Activated naive CD8-positive, alpha-beta T cell treated with anti-CD3 and anti-CD28 coated beads, Interleukin-2, amount 50 U/mL, for 16 hours (primary cell): ENCODE measurements around the gene PTPRN2.
"Not testable (repeated sequence)": the region's sequence is repeated elsewhere in the genome, so short reads cannot be mapped to it uniquely, and the experiment has no call there.

Source experiments
- DNase-seq: peaks from one replicate; pipeline ENCODE4 v3.0.0-alpha.2; 2020; ENCODE audit warnings: low read depth, low spot score

PTPRN2 gene

DNA sequence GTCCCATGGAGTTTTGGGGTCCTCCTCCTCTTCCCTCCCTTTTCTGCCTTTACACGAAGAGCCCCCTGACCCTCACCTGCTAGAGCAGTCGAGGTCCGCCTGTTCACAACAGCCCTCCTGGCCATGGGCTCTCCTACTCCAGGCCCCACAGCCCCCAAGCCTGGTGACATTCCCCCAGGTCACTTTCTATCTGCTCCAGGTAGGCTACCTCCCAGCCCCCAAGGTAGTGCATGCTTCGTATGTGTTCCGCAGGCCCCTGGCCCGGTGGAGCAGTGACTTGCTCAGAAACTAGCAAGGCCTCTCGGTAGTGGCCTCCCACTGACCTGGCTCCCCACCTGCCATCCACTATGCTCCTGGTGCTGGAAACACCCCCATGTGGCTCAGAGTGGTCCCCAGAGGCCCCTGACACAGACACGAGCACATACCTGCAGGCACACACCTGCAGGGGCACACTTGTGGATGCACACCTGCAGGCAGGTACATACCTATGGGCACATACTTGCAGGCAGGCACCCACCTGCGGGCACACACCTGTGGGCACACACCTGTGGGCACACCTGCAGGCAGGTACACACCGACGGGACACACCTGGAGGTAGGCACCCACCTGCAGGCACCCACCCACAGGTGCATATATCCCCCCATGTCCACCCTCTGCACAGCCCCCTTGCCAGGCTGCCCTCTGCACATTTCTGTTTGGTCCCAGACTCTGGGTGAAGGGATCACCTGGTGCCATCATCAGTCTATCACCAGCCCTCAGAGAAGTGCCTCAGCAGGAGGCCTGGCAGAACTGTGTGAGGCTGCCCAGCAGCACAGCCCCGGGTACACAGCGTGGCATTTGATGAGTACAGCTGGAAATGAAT lies 322.5 kb downstream of the PTPRN2 start:
- DNase-seq: no peak

GRCh38 chr7:158263964-158264748 lies 323.5 kb downstream of the PTPRN2 start:
- DNase-seq: no peak

- no peak for DNase-seq
Observed at GRCh38 chr7:158263110-158263963, 324.3 kb downstream of the PTPRN2 start.

GRCh38 chr7:158262284-158263109 lies 325.1 kb downstream of the PTPRN2 start:
- no peak for DNase-seq

DNA sequence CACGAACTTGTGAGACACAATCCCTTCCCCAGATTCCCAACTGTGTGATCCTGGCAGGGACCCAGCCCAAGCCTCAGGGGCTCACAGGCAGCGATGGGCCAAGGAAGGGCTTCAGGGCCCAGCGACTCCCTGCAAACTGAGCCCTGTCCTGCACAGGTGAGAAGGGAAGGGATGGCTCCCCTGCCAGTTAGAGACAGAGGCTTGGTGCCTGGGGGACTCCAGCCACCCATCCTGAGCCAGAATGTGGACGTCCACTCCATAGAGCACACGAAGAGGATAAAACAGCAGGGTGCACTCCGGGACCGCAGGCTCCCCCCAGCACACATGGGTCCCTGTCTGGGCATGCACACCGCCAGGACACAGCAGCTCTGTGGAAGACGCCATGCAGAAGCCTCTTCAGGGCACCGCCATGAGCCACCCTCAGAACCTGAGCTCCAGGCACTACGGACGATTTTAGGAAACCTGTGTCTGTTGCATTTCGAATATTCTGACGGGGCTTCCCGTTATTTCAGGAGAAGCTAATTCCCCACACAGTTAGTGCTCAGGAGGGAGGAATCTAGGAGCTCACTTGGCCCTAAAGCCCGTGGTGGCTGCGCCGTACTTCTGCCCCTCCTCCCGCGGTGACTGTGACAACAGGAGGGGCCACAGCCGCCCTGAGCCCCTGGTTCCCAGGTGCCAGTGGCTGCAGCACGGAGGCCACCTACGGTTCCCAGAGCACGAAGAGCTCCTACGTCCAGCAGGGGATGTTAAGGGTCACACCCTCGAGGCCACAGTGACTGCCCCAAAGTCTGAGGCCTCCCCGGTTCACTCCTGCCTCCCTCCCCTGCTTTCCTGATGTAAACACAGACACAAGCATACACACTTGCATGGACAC lies 326.0 kb downstream of the PTPRN2 start:
- DNase-seq: no peak

- DNase-seq: no peak
Observed at GRCh38 chr7:158260567-158261361, 326.9 kb downstream of the PTPRN2 start.

DNA sequence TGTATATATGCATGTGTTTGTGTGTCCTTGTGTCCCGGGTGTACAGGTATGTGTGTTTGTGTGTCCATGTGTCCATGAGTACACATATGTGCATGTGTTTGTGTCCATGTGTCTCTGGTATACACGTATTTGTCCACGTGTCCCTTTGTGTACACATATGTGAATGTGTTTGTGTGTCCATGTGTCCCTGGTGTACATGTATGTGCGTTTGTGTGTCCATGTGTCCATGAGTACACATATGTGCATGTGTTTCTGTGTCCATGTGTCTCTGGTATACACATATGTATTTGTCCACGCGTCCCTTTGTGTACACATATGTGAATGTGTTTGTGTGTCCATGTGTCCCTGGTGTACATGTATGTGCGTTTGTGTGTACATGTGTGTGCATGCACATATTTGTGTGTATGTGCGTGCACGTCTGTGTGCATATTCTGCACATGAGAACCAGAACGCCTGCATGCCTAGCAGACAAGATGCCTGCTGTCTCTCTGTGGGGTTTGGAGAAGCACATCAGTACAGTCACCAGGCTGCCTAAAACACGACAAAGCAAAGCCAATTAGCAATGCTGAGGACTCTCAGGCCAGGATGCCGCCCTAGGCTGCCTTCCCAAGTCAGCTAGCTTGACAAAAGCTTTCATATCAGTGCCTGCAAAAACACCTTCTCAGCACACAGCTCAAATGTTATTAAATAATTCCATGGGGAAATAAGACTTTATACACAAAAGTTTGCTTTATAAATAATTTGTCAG lies 327.8 kb downstream of the PTPRN2 start:
- DNase-seq: no peak

- no peak for DNase-seq
Observed at GRCh38 chr7:158259141-158259540, 328.5 kb downstream of the PTPRN2 start.

- DNase-seq: no peak
Observed at GRCh38 chr7:158258411-158259130, 329.1 kb downstream of the PTPRN2 start.

- no peak for DNase-seq
Observed at GRCh38 chr7:158257516-158258410, 329.9 kb downstream of the PTPRN2 start.

DNA sequence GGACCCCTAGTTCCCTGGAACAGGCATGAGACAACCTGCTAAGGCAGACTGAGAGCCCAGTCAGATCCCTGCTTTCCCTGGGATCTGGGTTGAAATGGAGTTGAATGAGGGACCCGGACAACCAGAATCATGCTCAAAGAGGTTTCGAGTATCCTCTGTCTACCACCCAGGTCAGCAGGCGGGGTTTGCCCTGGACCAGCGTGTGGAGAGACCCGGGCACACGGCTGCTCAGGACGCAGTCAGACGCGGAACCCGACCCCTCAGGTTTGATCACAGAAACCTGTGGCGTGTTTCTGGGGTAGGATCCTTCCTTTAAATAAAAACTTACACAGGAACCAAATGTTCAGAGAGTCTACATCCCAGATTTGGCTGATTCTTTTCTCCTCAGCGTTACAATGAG lies 330.6 kb downstream of the PTPRN2 start:
- DNase-seq: no peak

DNA sequence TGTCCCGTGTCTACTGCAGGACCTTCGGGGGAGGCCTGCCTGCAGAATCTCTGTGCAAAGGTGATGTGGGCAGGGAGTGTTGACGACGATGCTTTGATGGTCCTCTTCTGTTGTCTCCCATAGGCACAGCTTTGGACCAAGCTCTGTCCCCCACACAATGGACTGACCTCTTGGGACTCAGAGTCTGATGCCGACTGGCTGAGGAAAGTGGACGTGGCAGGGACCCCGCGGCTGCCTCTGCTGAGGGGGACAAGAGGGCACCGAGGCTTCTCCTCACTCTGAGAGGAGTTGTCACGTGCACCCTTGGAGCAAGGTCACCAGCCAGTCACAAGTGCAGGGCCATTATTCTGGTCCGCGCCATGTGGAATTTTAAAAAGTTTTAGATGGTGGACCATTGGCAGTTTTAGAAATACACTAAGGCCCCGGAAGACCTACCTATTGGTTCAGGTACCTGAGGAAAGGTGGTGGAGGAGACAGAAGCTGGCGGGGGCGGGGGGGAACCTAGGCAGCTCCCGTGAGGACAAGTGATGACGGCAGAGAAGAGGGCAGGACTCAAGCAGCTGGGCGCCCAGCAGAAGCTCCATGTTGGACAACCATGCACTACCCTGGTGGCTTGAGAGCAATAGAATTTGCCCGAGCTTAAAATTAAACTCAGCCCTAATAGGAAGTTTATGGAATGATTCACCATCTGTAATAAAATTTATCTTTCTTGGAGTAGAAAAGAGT lies 331.4 kb downstream of the PTPRN2 start:
- no peak for DNase-seq

DNA sequence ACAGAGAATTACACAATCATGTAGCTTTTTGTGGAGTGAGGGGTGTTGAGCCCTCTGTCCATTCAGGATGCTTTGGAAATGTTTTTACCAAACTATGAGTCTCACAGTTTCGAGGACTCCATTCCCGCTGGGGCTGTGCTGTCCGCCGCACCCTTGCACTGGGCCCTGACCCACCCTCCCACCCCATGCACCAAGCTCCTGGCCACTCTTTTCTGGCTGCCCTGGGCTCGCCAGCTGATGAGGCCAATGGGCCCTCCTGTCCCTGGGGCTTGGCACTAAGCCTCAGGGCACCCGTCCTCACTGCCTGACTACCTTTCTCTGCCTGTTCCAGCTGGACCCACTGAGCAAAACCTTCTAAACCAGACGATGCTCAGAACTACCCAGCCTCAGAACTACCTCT lies 332.1 kb downstream of the PTPRN2 start:
- DNase-seq: no peak

DNA sequence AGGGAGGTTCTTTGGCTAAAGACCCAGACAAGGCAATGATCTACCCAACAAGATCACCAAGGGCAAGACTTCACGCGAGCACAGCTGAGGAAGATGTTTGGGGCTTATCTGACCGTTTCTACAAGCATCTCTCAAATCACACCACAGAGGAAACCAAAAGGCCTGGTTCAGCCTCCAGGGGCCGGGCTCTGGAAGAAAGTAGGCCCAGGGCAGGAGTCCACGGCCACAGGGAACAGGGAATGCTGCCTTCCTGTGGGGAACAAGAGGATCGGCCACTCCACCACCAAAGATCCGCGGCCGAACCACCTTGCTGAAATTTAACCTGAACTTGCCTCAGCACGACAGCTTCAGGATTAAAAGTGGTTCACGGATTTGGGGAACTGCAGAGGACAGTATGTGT lies 332.5 kb downstream of the PTPRN2 start:
- no peak for DNase-seq

DNA sequence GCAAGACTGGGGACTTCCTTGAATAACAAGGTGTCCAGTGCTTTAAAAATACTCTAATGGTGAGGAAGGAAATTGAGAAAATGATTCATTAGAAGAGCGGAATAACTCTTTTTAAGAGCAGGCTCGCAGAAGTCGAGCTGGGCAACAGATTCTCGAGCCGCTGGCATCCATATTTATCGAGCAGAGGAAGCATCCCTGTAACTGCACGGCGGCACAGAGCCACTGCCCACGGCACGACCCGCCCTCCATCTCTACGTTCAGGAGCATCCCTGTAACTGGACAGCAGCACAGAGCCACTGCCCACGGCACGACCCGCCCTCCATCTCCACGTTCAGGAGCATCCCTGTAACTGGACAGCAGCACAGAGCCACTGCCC lies 334.0 kb downstream of the PTPRN2 start:
- DNase-seq: not testable (repeated sequence)
